ENCODE data around the gene MATK.

Gene MATK

GRCh38 chr19:3781603-3782002 lies 4.6 kb downstream of the MATK start:
- H3K4me2 ChIP-seq = no peak overlapping the region
- H3K27ac ChIP-seq = no peak overlapping the region
- peaks cover 31% of the 10 kb centered on the region for H3K27me3 ChIP-seq
- H3K9ac ChIP-seq = no peak overlapping the region
- no peak for TF ChIP-seq Cebpa-rat (IDR thresholded peaks at IDR 0.05)
- no peak overlapping the region for H3K4me3 ChIP-seq
- 0 out of 2 replicates have a peak, but pooled peaks cover 7% of the 10 kb centered on the region for H4K20me1 ChIP-seq
- peaks cover 37% of the 10 kb centered on the region for H3K9me3 ChIP-seq
- no peaks in the 10 kb centered on the region for H3K36me3 ChIP-seq
- peaks cover 10% of the 10 kb centered on the region; the same call in 1 of the 2 replicates for H3K4me1 ChIP-seq

GRCh38 chr19:3780786-3781304 lies 5.3 kb downstream of the MATK start:
- Histone ChIP-seq H3K36me3 (no peaks in the 10 kb centered on the region), H3K9me3 (peaks cover 37% of the 10 kb centered on the region)

GRCh38 chr19:3778899-3779723 lies 7.1 kb downstream of the MATK start:
- no peak for TF ChIP-seq Cebpa-rat (IDR thresholded peaks at IDR 0.05)
- Histone ChIP-seq H3K4me3 (no peak overlapping the region), H3K9me3 (peaks cover 37% of the 10 kb centered on the region), H3K4me1 (no peaks in the 10 kb centered on the region), H3K36me3 (no peaks in the 10 kb centered on the region), H3K9ac (no peak overlapping the region), H3K27me3 (peaks cover 7% of the 10 kb centered on the region), H4K20me1 (no peaks in the 10 kb centered on the region), H3K4me2 (no peak overlapping the region), H3K27ac (no peak overlapping the region)

More at GRCh38 chr19:3780786-3781304, 5.3 kb downstream of the MATK start:
- H3K9ac ChIP-seq = no peak overlapping the region
- H3K4me2 ChIP-seq = no peak overlapping the region
- H3K27me3 ChIP-seq = peaks cover 24% of the 10 kb centered on the region
- no peak overlapping the region for H3K27ac ChIP-seq
- H4K20me1 ChIP-seq = 0 out of 2 replicates have a peak, but pooled peaks cover 7% of the 10 kb centered on the region
- no peak overlapping the region for H3K4me3 ChIP-seq
- TF ChIP-seq Cebpa-rat (IDR thresholded peaks at IDR 0.05) = no peak
- peaks cover 10% of the 10 kb centered on the region; the same call in 1 of the 2 replicates for H3K4me1 ChIP-seq

GRCh38 chr19:3778104-3778867 lies 7.9 kb downstream of the MATK start:
- Histone ChIP-seq H3K4me2 (no peak overlapping the region), H3K4me3 (no peak overlapping the region), H3K9ac (no peak overlapping the region), H3K27me3 (no peaks in the 10 kb centered on the region), H3K9me3 (peaks cover 37% of the 10 kb centered on the region), H4K20me1 (no peaks in the 10 kb centered on the region), H3K36me3 (no peaks in the 10 kb centered on the region), H3K4me1 (no peaks in the 10 kb centered on the region), H3K27ac (no peak overlapping the region)
- no peak for TF ChIP-seq Cebpa-rat (IDR thresholded peaks at IDR 0.05)

GRCh38 chr19:3776479-3777040 lies 9.6 kb downstream of the MATK start:
- H3K27me3 ChIP-seq = no peaks in the 10 kb centered on the region
- TF ChIP-seq Cebpa-rat (IDR thresholded peaks at IDR 0.05) = no peak
- H3K27ac ChIP-seq = no peak overlapping the region
- H3K36me3 ChIP-seq = no peaks in the 10 kb centered on the region
- H3K4me3 ChIP-seq = no peak overlapping the region
- no peak overlapping the region for H3K9ac ChIP-seq
- H4K20me1 ChIP-seq = no peaks in the 10 kb centered on the region
- H3K9me3 ChIP-seq = peaks cover 23% of the 10 kb centered on the region
- no peak overlapping the region for H3K4me2 ChIP-seq
- H3K4me1 ChIP-seq = no peaks in the 10 kb centered on the region

- Histone ChIP-seq H3K9ac (no peak overlapping the region), H3K4me3 (no peak overlapping the region), H3K4me2 (no peak overlapping the region), H3K27ac (no peak overlapping the region), H3K27me3 (no peaks in the 10 kb centered on the region), H3K9me3 (peaks cover 16% of the 10 kb centered on the region), H3K4me1 (no peaks in the 10 kb centered on the region), H3K36me3 (no peaks in the 10 kb centered on the region), H4K20me1 (no peaks in the 10 kb centered on the region)
- no peak for TF ChIP-seq Cebpa-rat (IDR thresholded peaks at IDR 0.05)
Observed at GRCh38 chr19:3775831-3776230, 10.3 kb downstream of the MATK start.

- TF ChIP-seq Cebpa-rat (IDR thresholded peaks at IDR 0.05) = no peak
- H3K27ac ChIP-seq = no peak overlapping the region
Observed at GRCh38 chr19:3775374-3775711, 10.8 kb downstream of the MATK start.

GRCh38 chr19:3774621-3775373 lies 11.4 kb downstream of the MATK start:
- H3K36me3 ChIP-seq = peaks cover 9% of the 10 kb centered on the region; the same call in 1 of the 2 replicates
- no peak overlapping the region for H3K4me3 ChIP-seq
- no peaks in the 10 kb centered on the region for H3K27me3 ChIP-seq
- H3K27ac ChIP-seq = no peak overlapping the region
- no peak overlapping the region for H3K9ac ChIP-seq
- H4K20me1 ChIP-seq = no peaks in the 10 kb centered on the region; the same call in 1 of the 2 replicates
- no peak overlapping the region for H3K4me2 ChIP-seq
- TF ChIP-seq Cebpa-rat (IDR thresholded peaks at IDR 0.05) = no peak
- peaks cover 13% of the 10 kb centered on the region for H3K9me3 ChIP-seq
- no peaks in the 10 kb centered on the region for H3K4me1 ChIP-seq

More at GRCh38 chr19:3775374-3775711, 10.8 kb downstream of the MATK start:
- Histone ChIP-seq H3K36me3 (peaks cover 4% of the 10 kb centered on the region; the same call in 1 of the 2 replicates), H4K20me1 (no peaks in the 10 kb centered on the region), H3K27me3 (no peaks in the 10 kb centered on the region), H3K4me2 (no peak overlapping the region), H3K9me3 (peaks cover 13% of the 10 kb centered on the region), H3K4me1 (no peaks in the 10 kb centered on the region), H3K4me3 (no peak overlapping the region), H3K9ac (no peak overlapping the region)

All from BLaER1 (cell line).